ENCODE data around the gene GARNL3.

DNA sequence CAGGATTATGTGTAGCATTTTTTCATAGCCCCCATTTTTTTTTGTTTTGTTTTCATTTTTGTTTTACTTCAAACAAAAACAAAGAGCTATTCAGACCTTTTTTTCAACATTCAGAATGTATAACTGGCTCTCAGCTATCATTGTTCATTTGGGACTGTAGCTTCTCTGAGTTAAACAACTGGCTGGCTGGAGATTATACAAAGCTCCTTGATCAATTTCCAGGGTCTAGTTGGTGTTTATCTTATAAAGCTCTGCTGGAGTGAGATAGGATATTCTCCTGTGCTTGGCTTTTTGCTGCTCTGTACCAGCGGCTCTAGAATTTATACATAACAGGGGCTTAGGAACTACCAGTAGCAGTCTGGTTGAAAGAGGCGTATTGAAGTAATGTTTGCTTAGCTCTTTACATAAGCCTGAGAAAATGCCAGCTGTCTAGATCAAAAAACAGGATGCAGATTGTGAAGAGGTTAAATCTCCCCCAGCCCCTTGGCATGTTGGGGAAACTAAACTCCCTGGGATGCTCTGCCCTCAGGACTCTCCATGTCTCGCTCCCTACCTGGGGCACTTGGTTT is 15.2 kb downstream of the GARNL3 start:
- TF ChIP-seq POLR2A (IDR thresholded peaks at IDR 0.05), result no peak
- TF ChIP-seq, protein P1, sequence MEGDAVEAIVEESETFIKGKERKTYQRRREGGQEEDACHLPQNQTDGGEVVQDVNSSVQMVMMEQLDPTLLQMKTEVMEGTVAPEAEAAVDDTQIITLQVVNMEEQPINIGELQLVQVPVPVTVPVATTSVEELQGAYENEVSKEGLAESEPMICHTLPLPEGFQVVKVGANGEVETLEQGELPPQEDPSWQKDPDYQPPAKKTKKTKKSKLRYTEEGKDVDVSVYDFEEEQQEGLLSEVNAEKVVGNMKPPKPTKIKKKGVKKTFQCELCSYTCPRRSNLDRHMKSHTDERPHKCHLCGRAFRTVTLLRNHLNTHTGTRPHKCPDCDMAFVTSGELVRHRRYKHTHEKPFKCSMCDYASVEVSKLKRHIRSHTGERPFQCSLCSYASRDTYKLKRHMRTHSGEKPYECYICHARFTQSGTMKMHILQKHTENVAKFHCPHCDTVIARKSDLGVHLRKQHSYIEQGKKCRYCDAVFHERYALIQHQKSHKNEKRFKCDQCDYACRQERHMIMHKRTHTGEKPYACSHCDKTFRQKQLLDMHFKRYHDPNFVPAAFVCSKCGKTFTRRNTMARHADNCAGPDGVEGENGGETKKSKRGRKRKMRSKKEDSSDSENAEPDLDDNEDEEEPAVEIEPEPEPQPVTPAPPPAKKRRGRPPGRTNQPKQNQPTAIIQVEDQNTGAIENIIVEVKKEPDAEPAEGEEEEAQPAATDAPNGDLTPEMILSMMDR (IDR thresholded peaks at IDR 0.05), result no peak

Data from gastroesophageal sphincter (tissue), 3 donors.